HUDEP-2 (cell line): Measurements from ENCODE around the gene KCNH3.
A peak's percentile ranks its signal among the peaks of the same experiment; 100 is the strongest.

Source experiments
- DNase-seq, 76 experiments: peaks; one replicate each; lab custom pipeline; 2025; ENCODE audit not compliant: unreplicated experiment in 76 of 76; lab: John Stamatoyannopoulos, UW

The KCNH3 gene

GRCh38 chr12:49557917-49558215, 19.0 kb downstream of the KCNH3 start:
- DNase-seq: no peak

GRCh38 chr12:49558526-49558925, 19.7 kb downstream of the KCNH3 start:
- DNase-seq: peak in 1 of 76 experiments; percentile 14

GRCh38 chr12:49559011-49559675, 20.3 kb downstream of the KCNH3 start:
- no peak for DNase-seq

- DNase-seq: no peak
Observed at GRCh38 chr12:49560695-49561094, 21.9 kb downstream of the KCNH3 start.

- DNase-seq: no peak
Observed at GRCh38 chr12:49562233-49562632, 23.4 kb downstream of the KCNH3 start.

- DNase-seq: no peak
Observed at GRCh38 chr12:49562831-49563230, 24.0 kb downstream of the KCNH3 start.

- no peak for DNase-seq
Observed at GRCh38 chr12:49563951-49564685, 25.3 kb downstream of the KCNH3 start.

- no peak for DNase-seq
Observed at GRCh38 chr12:49564686-49565405, 26.0 kb downstream of the KCNH3 start.

GRCh38 chr12:49565406-49566265, 26.8 kb downstream of the KCNH3 start:
- no peak for DNase-seq

- no peak for DNase-seq
Observed at GRCh38 chr12:49566361-49566760, 27.5 kb downstream of the KCNH3 start.

GRCh38 chr12:49567302-49567610, 28.4 kb downstream of the KCNH3 start:
- no peak for DNase-seq

GRCh38 chr12:49567611-49568441, 29.0 kb downstream of the KCNH3 start, which contains the start of gene MCRS1:
Gene MCRS1, minus strand, starts transcription at chr12:49568142. Its CDS starts 1,411 bp downstream, at chr12:49566731.
- DNase-seq: peak in 75 of 76 experiments; percentile 15 to 96 (median 78)

- DNase-seq: peak in 17 of 76 experiments; percentile 9 to 48 (median 24)
Observed at GRCh38 chr12:49568442-49569162, 29.8 kb downstream of the KCNH3 start.

- DNase-seq: peak in 5 of 76 experiments; percentile 7 to 28 (median 10)
Observed at GRCh38 chr12:49577589-49578315, 38.9 kb downstream of the KCNH3 start.

GRCh38 chr12:49578471-49579112, 39.8 kb downstream of the KCNH3 start:
- no peak for DNase-seq

- peak in 51 of 76 experiments; percentile 2 to 59 (median 28) for DNase-seq
Observed at GRCh38 chr12:49580572-49581535, 42.0 kb downstream of the KCNH3 start.

GRCh38 chr12:49582201-49582600, 43.4 kb downstream of the KCNH3 start:
- no peak for DNase-seq
